ENCODE data around the gene HES4.

DNA sequence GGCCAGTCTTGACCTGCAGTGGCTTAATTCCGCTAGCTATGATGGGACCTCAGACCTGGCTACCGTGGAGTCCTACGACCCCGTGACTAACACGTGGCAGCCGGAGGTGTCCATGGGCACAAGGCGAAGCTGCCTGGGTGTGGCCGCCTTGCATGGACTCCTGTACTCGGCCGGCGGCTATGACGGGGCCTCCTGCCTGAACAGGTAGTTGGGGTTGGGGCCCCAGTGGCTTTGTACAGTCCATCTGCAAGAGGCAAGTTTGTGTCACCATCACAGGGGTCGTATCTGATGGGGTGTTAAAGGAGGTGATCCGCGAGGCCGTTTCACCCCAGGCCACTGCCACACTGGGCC lies 36.6 kb downstream of the HES4 start:
- TF ChIP-seq, protein P1, sequence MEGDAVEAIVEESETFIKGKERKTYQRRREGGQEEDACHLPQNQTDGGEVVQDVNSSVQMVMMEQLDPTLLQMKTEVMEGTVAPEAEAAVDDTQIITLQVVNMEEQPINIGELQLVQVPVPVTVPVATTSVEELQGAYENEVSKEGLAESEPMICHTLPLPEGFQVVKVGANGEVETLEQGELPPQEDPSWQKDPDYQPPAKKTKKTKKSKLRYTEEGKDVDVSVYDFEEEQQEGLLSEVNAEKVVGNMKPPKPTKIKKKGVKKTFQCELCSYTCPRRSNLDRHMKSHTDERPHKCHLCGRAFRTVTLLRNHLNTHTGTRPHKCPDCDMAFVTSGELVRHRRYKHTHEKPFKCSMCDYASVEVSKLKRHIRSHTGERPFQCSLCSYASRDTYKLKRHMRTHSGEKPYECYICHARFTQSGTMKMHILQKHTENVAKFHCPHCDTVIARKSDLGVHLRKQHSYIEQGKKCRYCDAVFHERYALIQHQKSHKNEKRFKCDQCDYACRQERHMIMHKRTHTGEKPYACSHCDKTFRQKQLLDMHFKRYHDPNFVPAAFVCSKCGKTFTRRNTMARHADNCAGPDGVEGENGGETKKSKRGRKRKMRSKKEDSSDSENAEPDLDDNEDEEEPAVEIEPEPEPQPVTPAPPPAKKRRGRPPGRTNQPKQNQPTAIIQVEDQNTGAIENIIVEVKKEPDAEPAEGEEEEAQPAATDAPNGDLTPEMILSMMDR (IDR thresholded peaks at IDR 0.05): no peak
- TF ChIP-seq EP300 (IDR thresholded peaks at IDR 0.05) (no peak), POLR2AphosphoS5 (IDR thresholded peaks at IDR 0.05) (no peak)
